ENCODE results near the gene SAMD13. TPM values are rescaled to one million over a fixed set of nuclear protein-coding genes. Genes with fewer than 3 reads are reported as not detected.

Gene SAMD13
- total and polyA plus RNA-seq, 4 experiments from 2014 or later, result 0.22 TPM; not detected in 3

DNA sequence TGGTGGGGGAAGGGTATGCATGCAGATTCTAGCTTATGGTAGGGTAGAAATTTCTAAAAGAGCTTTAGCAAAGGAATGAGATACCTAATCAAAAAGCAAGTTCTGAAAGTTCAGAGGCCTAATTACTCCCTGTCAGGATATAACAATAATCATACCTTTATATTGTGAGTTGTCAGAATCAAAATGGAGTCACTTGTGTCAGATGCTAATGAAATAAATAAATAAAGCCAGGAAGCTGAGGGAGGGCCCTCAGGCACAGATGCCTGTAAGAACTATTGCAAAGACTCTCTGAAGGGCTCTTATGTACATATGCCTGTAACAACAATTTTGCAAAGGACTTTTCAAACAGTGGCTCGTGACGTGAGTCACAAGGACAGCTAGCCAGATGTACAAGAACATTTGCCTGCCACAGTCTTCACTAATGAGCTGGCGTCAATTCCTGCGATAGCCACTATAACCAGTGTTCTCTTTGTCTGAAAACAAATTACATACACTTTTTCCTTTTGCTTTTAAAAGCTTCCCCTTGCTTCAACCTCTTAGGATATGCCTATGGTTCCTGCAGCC is 69.4 kb downstream of the SAMD13 start:
- no peak for DNase-seq
- H3K4me3 ChIP-seq (ENCODE audit: low read length in 2 of 2), result no peak overlapping the region
- H3K27ac ChIP-seq (ENCODE audit: low read depth, low read length), result no peak overlapping the region
- no peaks in the 10 kb centered on the region for H3K36me3 ChIP-seq (ENCODE audit: insufficient read depth, low read length)
- ChIA-PET CTCF (ENCODE audit: partially characterized antibody) (no interaction called here), POLR2A (ENCODE audit: partially characterized antibody) (no interaction called here)
- intact Hi-C loops (cut with micrococcal nuclease), result no loop called here
- no peaks in the 10 kb centered on the region for H3K9me3 ChIP-seq (ENCODE audit: control insufficient read depth in 1 of 2, low read length in 2 of 2)
- H3K4me1 ChIP-seq (ENCODE audit: insufficient read depth, low read length), result no peaks in the 10 kb centered on the region
- H3K4me1 Mint-ChIP-seq, result no peaks in the 10 kb centered on the region
- no peak overlapping the region for H3K27ac Mint-ChIP-seq
- peaks cover 0 to 2% of the 10 kb centered on the region in 2 donors for H3K27me3 Mint-ChIP-seq
- H3K9me3 Mint-ChIP-seq, result peaks cover 0 to 3% (median 0%) of the 10 kb centered on the region in 8 donors
- no peaks in the 10 kb centered on the region for H3K27me3 ChIP-seq (ENCODE audit: insufficient read depth, low read length)
- no peaks in the 10 kb centered on the region for H3K36me3 Mint-ChIP-seq
- H3K4me3 Mint-ChIP-seq, result no peak overlapping the region

DNA sequence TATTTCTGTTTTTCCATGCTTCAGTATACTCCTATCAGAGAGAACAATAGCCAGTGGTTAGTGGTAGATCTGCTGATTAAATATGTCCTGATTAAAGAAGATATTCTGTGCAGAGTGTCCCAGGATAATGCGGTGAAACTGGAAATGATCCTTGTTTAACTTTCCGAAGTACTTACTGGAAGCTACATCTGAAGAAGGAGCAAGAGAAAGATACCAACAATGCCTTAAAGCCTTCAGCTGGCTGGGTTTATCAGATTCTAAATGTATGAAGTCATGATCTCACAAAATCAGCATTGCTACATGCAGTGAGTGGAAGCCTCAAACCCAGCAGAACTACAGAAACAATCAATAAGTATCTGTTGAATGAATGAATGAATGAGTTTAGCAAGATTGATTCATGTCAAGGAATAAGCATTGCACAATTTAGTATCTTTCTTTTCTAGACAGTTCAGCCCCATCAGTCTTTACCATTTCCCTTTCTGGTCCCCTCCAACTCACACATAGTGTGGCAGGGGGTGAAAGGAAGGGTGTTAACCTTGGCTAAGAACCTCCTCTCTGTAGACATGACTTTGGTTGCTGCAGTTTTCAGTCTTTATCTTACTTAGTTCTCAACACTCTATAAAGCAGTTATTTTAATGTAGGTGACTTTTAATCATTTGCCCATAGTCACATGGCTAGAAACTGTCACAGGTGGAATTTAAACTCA is 72.1 kb downstream of the SAMD13 start:
- no peak for DNase-seq
- no peaks in the 10 kb centered on the region for H3K27me3 ChIP-seq (ENCODE audit: insufficient read depth, low read length)
- H3K27ac ChIP-seq (ENCODE audit: low read depth, low read length), result no peak overlapping the region
- Mint-ChIP-seq H3K27me3 (peaks cover 0 to 3% of the 10 kb centered on the region in 2 donors), H3K4me1 (no peaks in the 10 kb centered on the region), H3K27ac (no peak overlapping the region), H3K4me3 (no peak overlapping the region), H3K36me3 (no peaks in the 10 kb centered on the region), H3K9me3 (peaks cover 0 to 3% (median 0%) of the 10 kb centered on the region in 8 donors)
- CTCF ChIA-PET (ENCODE audit: partially characterized antibody), result no interaction called here
- H3K9me3 ChIP-seq (ENCODE audit: control insufficient read depth in 1 of 2, low read length in 2 of 2), result no peaks in the 10 kb centered on the region
- POLR2A ChIA-PET (ENCODE audit: partially characterized antibody), result no interaction called here
- no peaks in the 10 kb centered on the region for H3K4me1 ChIP-seq (ENCODE audit: insufficient read depth, low read length)
- no peak overlapping the region for H3K4me3 ChIP-seq (ENCODE audit: low read length in 2 of 2)
- no peaks in the 10 kb centered on the region for H3K36me3 ChIP-seq (ENCODE audit: insufficient read depth, low read length)
- intact Hi-C loops (cut with micrococcal nuclease), result no loop called here

DNA sequence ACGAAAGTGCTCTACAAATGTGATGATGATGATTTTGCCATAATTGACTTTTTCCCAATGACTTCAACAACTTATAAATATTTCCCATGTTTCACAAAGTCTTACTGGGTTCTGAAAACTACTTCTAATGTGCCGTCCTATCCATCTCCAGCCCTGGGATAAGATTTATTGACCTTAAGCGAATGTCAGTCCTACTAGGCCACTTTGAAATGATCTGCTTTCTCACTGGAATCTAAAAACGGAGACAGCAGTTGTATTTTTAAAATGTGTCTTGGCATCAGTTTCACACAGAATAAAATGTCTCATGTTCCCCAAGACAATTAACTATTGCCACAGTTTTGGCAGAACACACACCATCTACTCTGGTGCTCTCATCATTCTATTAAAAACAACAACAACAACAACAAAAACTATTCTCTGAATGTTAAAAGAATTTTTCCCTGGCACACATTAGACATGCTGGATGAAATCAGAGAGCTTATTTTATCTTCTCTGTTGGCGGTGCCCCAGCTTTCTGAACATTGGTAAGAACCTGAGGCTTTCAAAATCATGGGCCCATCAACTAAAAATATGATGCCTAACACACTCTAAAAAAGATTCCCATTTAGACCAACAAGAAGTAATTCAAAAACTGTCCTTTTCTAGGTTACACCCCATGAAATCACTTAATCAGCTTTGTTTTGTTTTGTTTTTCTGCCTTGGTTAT is 73.6 kb downstream of the SAMD13 start:
- no peak for DNase-seq
- Histone ChIP-seq H3K27ac (ENCODE audit: low read depth, low read length) (no peak overlapping the region), H3K27me3 (ENCODE audit: insufficient read depth, low read length) (no peaks in the 10 kb centered on the region), H3K4me3 (ENCODE audit: low read length in 2 of 2) (no peak overlapping the region), H3K4me1 (ENCODE audit: insufficient read depth, low read length) (no peaks in the 10 kb centered on the region), H3K36me3 (ENCODE audit: insufficient read depth, low read length) (no peaks in the 10 kb centered on the region), H3K9me3 (ENCODE audit: control insufficient read depth in 1 of 2, low read length in 2 of 2) (no peaks in the 10 kb centered on the region)
- Mint-ChIP-seq H3K36me3 (no peaks in the 10 kb centered on the region), H3K27ac (no peak overlapping the region), H3K4me3 (no peak overlapping the region), H3K4me1 (no peaks in the 10 kb centered on the region), H3K9me3 (peaks cover 0 to under 1% (median 0%) of the 10 kb centered on the region in 8 donors), H3K27me3 (peaks cover 0 to 3% of the 10 kb centered on the region in 2 donors)
- POLR2A ChIA-PET (ENCODE audit: partially characterized antibody), result no interaction called here
- CTCF ChIA-PET (ENCODE audit: partially characterized antibody), result no interaction called here
- intact Hi-C loops (cut with micrococcal nuclease), result no loop called here

DNA sequence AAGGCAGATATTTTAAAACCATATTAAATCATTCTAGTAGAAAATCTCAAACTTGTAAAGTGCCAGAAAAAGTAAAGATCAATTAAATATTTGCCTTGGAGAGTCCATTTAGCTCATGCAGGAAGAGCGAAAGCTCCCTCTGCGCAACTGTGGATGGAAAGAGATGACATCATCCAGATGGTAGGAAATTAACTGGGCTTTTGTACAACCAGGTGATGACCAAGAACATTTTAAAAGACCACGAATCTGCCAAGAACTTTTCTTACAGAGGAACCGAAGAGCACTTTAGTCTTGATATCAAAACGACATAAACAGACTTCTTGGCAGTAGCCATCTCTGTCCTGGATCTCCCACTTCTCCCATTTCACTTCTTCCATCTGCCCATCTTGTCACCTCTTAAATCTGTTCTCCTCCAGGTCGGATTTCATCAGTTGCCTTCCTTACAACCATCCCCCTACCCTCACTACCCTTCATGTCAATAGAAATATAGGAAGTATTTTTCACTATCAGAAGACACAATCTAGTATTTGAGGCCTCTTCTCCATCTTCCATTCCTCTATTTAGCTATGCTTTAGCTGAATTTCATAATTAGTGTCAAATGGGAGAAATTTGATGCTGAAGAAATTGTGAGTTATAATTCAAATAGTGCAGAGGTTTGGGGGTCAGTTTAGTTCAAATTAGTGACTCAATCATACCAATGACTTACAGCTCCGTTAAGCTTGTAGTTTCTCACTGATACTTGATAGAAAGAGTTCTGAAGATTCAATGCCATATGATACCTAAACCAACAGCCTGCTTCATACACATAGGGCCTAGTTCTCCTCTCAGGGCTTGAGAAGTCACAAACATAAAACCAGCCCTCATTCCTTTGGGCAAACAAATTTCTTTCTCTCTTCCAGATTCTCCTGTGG is 74.7 kb downstream of the SAMD13 start:
- CTCF ChIA-PET (ENCODE audit: partially characterized antibody), result no interaction called here
- Histone ChIP-seq H3K4me1 (ENCODE audit: insufficient read depth, low read length) (no peaks in the 10 kb centered on the region), H3K27me3 (ENCODE audit: insufficient read depth, low read length) (no peaks in the 10 kb centered on the region), H3K27ac (ENCODE audit: low read depth, low read length) (no peak overlapping the region), H3K9me3 (ENCODE audit: control insufficient read depth in 1 of 2, low read length in 2 of 2) (no peaks in the 10 kb centered on the region), H3K4me3 (ENCODE audit: low read length in 2 of 2) (no peak overlapping the region), H3K36me3 (ENCODE audit: insufficient read depth, low read length) (no peaks in the 10 kb centered on the region)
- Mint-ChIP-seq H3K9me3 (no peaks in the 10 kb centered on the region), H3K4me1 (no peaks in the 10 kb centered on the region), H3K27me3 (peaks cover 0 to 3% of the 10 kb centered on the region in 2 donors), H3K36me3 (no peaks in the 10 kb centered on the region), H3K4me3 (no peak overlapping the region), H3K27ac (no peak overlapping the region)
- no peak for DNase-seq
- intact Hi-C loops (cut with micrococcal nuclease), result no loop called here
- POLR2A ChIA-PET (ENCODE audit: partially characterized antibody), result no interaction called here

DNA sequence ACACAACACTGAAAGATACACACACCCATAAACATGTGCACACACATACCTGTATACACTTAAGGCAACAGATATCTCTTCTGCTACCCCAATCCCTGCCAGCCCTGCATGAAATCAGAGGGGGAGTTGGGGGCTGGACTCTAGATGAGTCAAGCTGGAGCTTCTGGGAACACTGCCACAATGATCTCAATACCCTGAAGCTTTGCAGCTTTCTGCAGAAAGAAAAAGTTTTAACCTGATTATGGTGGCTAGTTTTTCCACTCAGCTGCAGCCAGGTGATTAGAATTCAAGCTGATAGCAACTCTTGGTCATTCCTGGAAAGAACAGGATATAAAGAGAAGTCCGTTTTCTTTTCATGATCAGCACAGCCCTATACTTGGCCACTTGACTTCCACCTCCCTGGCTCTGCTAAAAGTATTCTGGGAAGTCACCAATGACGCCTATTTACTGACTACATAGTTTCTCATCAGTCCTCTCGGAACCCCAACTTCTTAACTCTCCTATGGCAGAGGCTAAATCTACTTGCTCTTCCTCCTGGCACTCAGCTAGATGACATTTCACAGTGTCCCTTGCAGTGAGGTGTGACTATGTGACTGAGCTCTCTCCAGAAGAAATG is 76.1 kb downstream of the SAMD13 start:
- H3K4me1 ChIP-seq (ENCODE audit: insufficient read depth, low read length), result no peaks in the 10 kb centered on the region
- peak overlapping the region in 1 of 7 donors; percentile 45 for H3K27ac Mint-ChIP-seq
- H3K4me1 Mint-ChIP-seq, result no peaks in the 10 kb centered on the region
- no peaks in the 10 kb centered on the region for H3K9me3 Mint-ChIP-seq
- no peaks in the 10 kb centered on the region for H3K9me3 ChIP-seq (ENCODE audit: control insufficient read depth in 1 of 2, low read length in 2 of 2)
- H3K36me3 Mint-ChIP-seq, result no peaks in the 10 kb centered on the region
- H3K36me3 ChIP-seq (ENCODE audit: insufficient read depth, low read length), result no peaks in the 10 kb centered on the region
- no peak overlapping the region for H3K27ac ChIP-seq (ENCODE audit: low read depth, low read length)
- H3K4me3 Mint-ChIP-seq, result no peak overlapping the region
- no peak overlapping the region for H3K4me3 ChIP-seq (ENCODE audit: low read length in 2 of 2)
- H3K27me3 ChIP-seq (ENCODE audit: insufficient read depth, low read length), result no peaks in the 10 kb centered on the region
- DNase-seq, result no peak
- POLR2A ChIA-PET (ENCODE audit: partially characterized antibody), result no interaction called here
- intact Hi-C loops (cut with micrococcal nuclease), result no loop called here
- CTCF ChIA-PET (ENCODE audit: partially characterized antibody), result interaction anchor here (0.8 kb wide), 1 partner anchor 19 kb away, joined by 3 read pairs; no protein-coding TSS in a partner anchor
- peaks cover 3 to 4% of the 10 kb centered on the region in 2 donors for H3K27me3 Mint-ChIP-seq

DNA sequence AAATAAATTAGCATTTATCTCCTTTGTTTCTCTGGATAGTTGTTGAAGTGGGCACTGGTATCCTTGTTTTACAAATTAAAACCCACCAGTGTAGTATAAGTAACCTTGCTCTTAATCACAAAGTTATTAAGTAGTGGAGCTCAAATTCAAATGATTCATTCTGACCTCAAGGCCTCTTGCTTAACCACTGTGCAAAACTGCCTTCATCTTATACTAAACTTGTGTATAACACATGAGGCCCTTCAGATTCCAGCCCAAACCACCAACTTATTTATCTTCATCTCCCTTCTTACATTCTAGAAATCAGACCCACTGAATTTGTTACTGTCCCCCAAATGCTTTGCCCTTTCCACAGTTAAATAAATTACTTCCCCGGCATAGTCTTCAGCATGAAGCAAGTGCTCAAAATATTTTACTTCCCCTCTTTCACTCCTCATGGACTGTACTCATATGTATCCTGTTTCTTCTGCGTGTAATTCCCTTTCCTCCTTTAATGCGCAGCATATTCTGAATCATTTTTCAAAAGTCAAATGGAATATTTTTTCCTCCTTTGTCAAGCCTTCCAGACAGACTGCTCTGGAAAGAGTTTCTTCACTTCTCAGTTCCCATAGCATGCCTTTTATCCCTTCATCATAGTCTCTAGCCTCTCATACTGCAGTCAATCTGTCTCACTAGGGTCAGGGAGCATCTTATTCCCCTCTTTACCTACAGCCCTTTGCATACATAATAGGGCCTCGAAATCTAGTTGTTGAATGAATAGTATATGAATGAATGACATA is 77.8 kb downstream of the SAMD13 start:
- Mint-ChIP-seq H3K4me3 (no peak overlapping the region), H3K27me3 (peaks cover 3 to 9% of the 10 kb centered on the region in 2 donors), H3K36me3 (no peaks in the 10 kb centered on the region), H3K9me3 (no peaks in the 10 kb centered on the region), H3K4me1 (no peaks in the 10 kb centered on the region), H3K27ac (no peak overlapping the region)
- DNase-seq, result no peak
- ChIA-PET POLR2A (ENCODE audit: partially characterized antibody) (no interaction called here), CTCF (ENCODE audit: partially characterized antibody) (no interaction called here)
- Histone ChIP-seq H3K4me1 (ENCODE audit: insufficient read depth, low read length) (no peaks in the 10 kb centered on the region), H3K9me3 (ENCODE audit: control insufficient read depth in 1 of 2, low read length in 2 of 2) (no peaks in the 10 kb centered on the region), H3K4me3 (ENCODE audit: low read length in 2 of 2) (no peak overlapping the region), H3K27ac (ENCODE audit: low read depth, low read length) (no peak overlapping the region), H3K36me3 (ENCODE audit: insufficient read depth, low read length) (no peaks in the 10 kb centered on the region), H3K27me3 (ENCODE audit: insufficient read depth, low read length) (no peaks in the 10 kb centered on the region)
- intact Hi-C loops (cut with micrococcal nuclease), result no loop called here

Measured in CD4-positive, alpha-beta memory T cell (primary cell).